GM19238 (cell line): Measurements from ENCODE around the gene MICU1.
"Not testable (repeated sequence)": the region's sequence is repeated elsewhere in the genome, so short reads cannot be mapped to it uniquely, and the experiment has no call there.

Experiments used
- DNase-seq: peaks from one replicate; pipeline ENCODE4 v3.0.0; 2011; ENCODE audit warnings: low spot score; ENCODE audit not compliant: insufficient read length

MICU1 gene

GRCh38 chr10:72331575-72332422, 294.1 kb downstream of the MICU1 start:
- DNase-seq = peak; percentile 67

GRCh38 chr10:72330069-72330426, 295.8 kb downstream of the MICU1 start:
- DNase-seq = no peak

- no peak for DNase-seq
These were observed 296.4 kb downstream of the MICU1 start for GRCh38 chr10:72329290-72330068.

GRCh38 chr10:72328829-72329204, 297.1 kb downstream of the MICU1 start:
- no peak for DNase-seq

GRCh38 chr10:72328045-72328828, 297.6 kb downstream of the MICU1 start:
- no peak for DNase-seq

GRCh38 chr10:72326665-72327603, 298.9 kb downstream of the MICU1 start:
- not testable (repeated sequence) for DNase-seq

- not testable (repeated sequence) for DNase-seq
These were observed 300.4 kb downstream of the MICU1 start for GRCh38 chr10:72325243-72326175.

GRCh38 chr10:72323771-72324191, 302.1 kb downstream of the MICU1 start:
- DNase-seq = no peak

GRCh38 chr10:72323108-72323749, 302.6 kb downstream of the MICU1 start:
- no peak for DNase-seq

GRCh38 chr10:72322280-72323058, 303.4 kb downstream of the MICU1 start:
- DNase-seq = no peak

- DNase-seq = no peak
These were observed 303.9 kb downstream of the MICU1 start for GRCh38 chr10:72322030-72322279.

- DNase-seq = no peak
These were observed 304.4 kb downstream of the MICU1 start for GRCh38 chr10:72321248-72322029.

- peak; percentile 89 for DNase-seq
These were observed 305.1 kb downstream of the MICU1 start for GRCh38 chr10:72320676-72321247.

- peak; percentile 82 for DNase-seq
These were observed 306.2 kb downstream of the MICU1 start for GRCh38 chr10:72319416-72320254.

GRCh38 chr10:72318418-72319262, 307.2 kb downstream of the MICU1 start:
- no peak for DNase-seq
